GM18861 (cell line): ENCODE results near the gene FGF21.
"Not testable (repeated sequence)": the region's sequence is repeated elsewhere in the genome, so short reads cannot be mapped to it uniquely, and the experiment has no call there.

Source experiments
- ATAC-seq: cut with Tn5 transposase; IDR thresholded peaks from one replicate; pipeline ENCODE4 v1.9.1; 2021; ENCODE audit not compliant: unreplicated experiment

FGF21 gene

GRCh38 chr19:48751845-48752495 lies 3.4 kb upstream of the FGF21 start:
- no peak for ATAC-seq

- ATAC-seq = no peak
Measured at GRCh38 chr19:48752496-48753365, 2.6 kb upstream of the FGF21 start, which contains the start of gene FUT1. Gene FUT1 (minus strand): TSS chr19:48752641. CDS start chr19:48751281, 1,360 bp downstream.

- ATAC-seq = no peak
Measured at GRCh38 chr19:48755787-48756186, 463 bp downstream of the FGF21 start.

GRCh38 chr19:48756212-48756611 lies 888 bp downstream of the FGF21 start:
- no peak for ATAC-seq

- ATAC-seq = no peak
Measured at GRCh38 chr19:48756686-48757085, 1.4 kb downstream of the FGF21 start.

GRCh38 chr19:48757089-48757675 lies 1.9 kb downstream of the FGF21 start:
- ATAC-seq = no peak

- ATAC-seq = no peak
Measured at GRCh38 chr19:48757741-48758144, 2.4 kb downstream of the FGF21 start.

- no peak for ATAC-seq
Measured at GRCh38 chr19:48760504-48761205, 5.3 kb downstream of the FGF21 start.

- not testable (repeated sequence) for ATAC-seq
Measured at GRCh38 chr19:48765816-48766215, 10.5 kb downstream of the FGF21 start.

- not testable (repeated sequence) for ATAC-seq
Measured at GRCh38 chr19:48768171-48768753, 12.9 kb downstream of the FGF21 start.

- no peak for ATAC-seq
Measured at GRCh38 chr19:48768994-48769713, 13.8 kb downstream of the FGF21 start.

GRCh38 chr19:48770266-48770665 lies 14.9 kb downstream of the FGF21 start:
- ATAC-seq = no peak

GRCh38 chr19:48770734-48771472 lies 15.6 kb downstream of the FGF21 start:
- ATAC-seq = no peak

- ATAC-seq = no peak
Measured at GRCh38 chr19:48772503-48772953, 17.2 kb downstream of the FGF21 start.

- ATAC-seq = no peak
Measured at GRCh38 chr19:48777139-48777538, 21.8 kb downstream of the FGF21 start.

GRCh38 chr19:48777720-48778119 lies 22.4 kb downstream of the FGF21 start:
- no peak for ATAC-seq

- no peak for ATAC-seq
Measured at GRCh38 chr19:48779636-48780035, 24.3 kb downstream of the FGF21 start.

- no peak for ATAC-seq
Measured at GRCh38 chr19:48780631-48781391, 25.5 kb downstream of the FGF21 start.

- no peak for ATAC-seq
Measured at GRCh38 chr19:48784527-48784926, 29.2 kb downstream of the FGF21 start.
